Endodermal cell (in vitro differentiated cells): Measurements from ENCODE around the gene TPR. TPM values are rescaled to one million over a fixed set of nuclear protein-coding genes. Genes with fewer than 3 reads are reported as not detected.

Source experiments
- DNase-seq: peaks from one replicate; pipeline ENCODE4 v3.0.0-alpha.2; 2017
- H3K27ac ChIP-seq: 2 replicates; pipeline ENCODE4 v1.5.1; 2013; ENCODE audit warnings: mild to moderate bottlenecking, low read depth, low read length, moderate library complexity
- H3K27me3 ChIP-seq: 2 replicates; pipeline ENCODE4 v1.6.1; 2013; ENCODE audit warnings: mild to moderate bottlenecking, low read length, moderate library complexity; ENCODE audit not compliant: insufficient read depth, control insufficient read depth, poor library complexity, severe bottlenecking
- H3K36me3 ChIP-seq: 2 replicates; pipeline ENCODE4 v1.7.0; 2013; ENCODE audit warnings: mild to moderate bottlenecking, low read length, moderate library complexity; ENCODE audit not compliant: control insufficient read depth, insufficient read depth
- H3K4me1 ChIP-seq: one replicate; pipeline ENCODE4 v1.7.0; 2013; ENCODE audit warnings: low read length; ENCODE audit not compliant: control insufficient read depth, insufficient read depth
- H3K4me3 ChIP-seq: 2 replicates; pipeline ENCODE4 v1.5.1; 2013; ENCODE audit warnings: mild to moderate bottlenecking, low read length, moderate library complexity
- H3K9ac ChIP-seq: 2 replicates; pipeline ENCODE4 v1.6.1; 2013; ENCODE audit warnings: mild to moderate bottlenecking, low read length, moderate library complexity; ENCODE audit not compliant: poor library complexity, severe bottlenecking; ENCODE audit errors: extremely low read depth
- H3K9me3 ChIP-seq: 2 replicates; pipeline ENCODE4 v1.6.1; 2013; ENCODE audit warnings: mild to moderate bottlenecking, low read length, moderate library complexity; ENCODE audit not compliant: control insufficient read depth
- H3K27ac Mint-ChIP-seq: 2 replicates; pipeline ENCODE4 v1.8.0; 2020; ENCODE audit warnings: mixed read lengths
- H3K27me3 Mint-ChIP-seq: 2 replicates; pipeline ENCODE4 v1.8.0; 2021; ENCODE audit warnings: mild to moderate bottlenecking, mixed read lengths; ENCODE audit not compliant: insufficient read depth
- H3K36me3 Mint-ChIP-seq: 2 replicates; pipeline ENCODE4 v1.8.0; 2020; ENCODE audit warnings: low read depth, mixed read lengths
- H3K4me1 Mint-ChIP-seq: 2 replicates; pipeline ENCODE4 v1.8.0; 2020; ENCODE audit warnings: mixed read lengths
- H3K4me3 Mint-ChIP-seq: 2 replicates; pipeline ENCODE4 v1.8.0; 2020; ENCODE audit warnings: mild to moderate bottlenecking, moderate library complexity, mixed read lengths
- H3K9me3 Mint-ChIP-seq: 2 replicates; pipeline ENCODE4 v1.8.0; 2020; ENCODE audit warnings: mild to moderate bottlenecking, mixed read lengths
- CTCF ChIP-seq: fragments of 200-600 bp; sonication (generic); conservative IDR thresholded peaks from 2 replicates; pipeline ENCODE4 v1.5.0; 2021; ENCODE audit warnings: antibody characterized with exemption, mild to moderate bottlenecking
- WGBS, 2 experiments: methylation state at CpG; one replicate each; pipeline versions ENCODE4 v1.1.5 to v1.1.7; 2013; ENCODE audit warnings: missing lambda C conversion rate in 2 of 2, mixed read lengths in 1 of 2; ENCODE audit not compliant: insufficient coverage in 1 of 2, insufficient read length in 1 of 2; 5-methylcytosine and 5-hydroxymethylcytosine counted together
- total RNA-seq, 2 donors: library from RNA; stranded (reverse); fragmentation: NEBNext Ultra II Directional in 1 of 2; extraction: Animal tissue kit (Norgen Biotek cat#: 25700) in 1 of 2; gene quantifications; 2 replicates in 1 of 2; 3 replicates in 1 of 2; pipeline ENCODE4 v1.2.1, GENCODE V29; 2021

TPR gene
- total RNA-seq, 2 donors from 2014 or later = 120 to 124 TPM

DNA sequence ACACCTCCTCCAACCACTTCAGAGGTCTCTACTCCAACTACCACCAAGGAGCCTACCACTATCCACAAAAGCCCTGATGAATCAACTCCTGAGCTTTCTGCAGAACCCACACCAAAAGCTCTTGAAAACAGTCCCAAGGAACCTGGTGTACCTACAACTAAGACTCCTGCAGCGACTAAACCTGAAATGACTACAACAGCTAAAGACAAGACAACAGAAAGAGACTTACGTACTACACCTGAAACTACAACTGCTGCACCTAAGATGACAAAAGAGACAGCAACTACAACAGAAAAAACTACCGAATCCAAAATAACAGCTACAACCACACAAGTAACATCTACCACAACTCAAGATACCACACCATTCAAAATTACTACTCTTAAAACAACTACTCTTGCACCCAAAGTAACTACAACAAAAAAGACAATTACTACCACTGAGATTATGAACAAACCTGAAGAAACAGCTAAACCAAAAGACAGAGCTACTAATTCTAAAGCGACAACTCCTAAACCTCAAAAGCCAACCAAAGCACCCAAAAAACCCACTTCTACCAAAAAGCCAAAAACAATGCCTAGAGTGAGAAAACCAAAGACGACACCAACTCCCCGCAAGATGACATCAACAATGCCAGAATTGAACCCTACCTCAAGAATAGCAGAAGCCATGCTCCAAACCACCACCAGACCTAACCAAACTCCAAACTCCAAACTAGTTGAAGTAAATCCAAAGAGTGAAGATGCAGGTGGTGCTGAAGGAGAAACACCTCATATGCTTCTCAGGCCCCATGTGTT is 66.6 kb downstream of the TPR start:
- Mint-ChIP-seq H3K4me3 (no peak overlapping the region), H3K36me3 (peaks cover 8% of the 10 kb centered on the region), H3K27ac (no peak overlapping the region), H3K4me1 (peaks cover 10% of the 10 kb centered on the region), H3K9me3 (no peaks in the 10 kb centered on the region), H3K27me3 (no peaks in the 10 kb centered on the region)
- Histone ChIP-seq H3K27ac (no peak overlapping the region), H3K9ac (no peak overlapping the region), H3K9me3 (no peaks in the 10 kb centered on the region), H3K4me3 (no peak overlapping the region), H3K4me1 (no peaks in the 10 kb centered on the region), H3K27me3 (no peaks in the 10 kb centered on the region), H3K36me3 (peaks cover 31% of the 10 kb centered on the region)
- 95% methylated on average over 6 of the region's 6 CpGs; no CpG with 5 or more reads in 1 of the 2 experiments for WGBS, 2 experiments
- DNase-seq = no peak
- no peak for TF ChIP-seq CTCF

DNA sequence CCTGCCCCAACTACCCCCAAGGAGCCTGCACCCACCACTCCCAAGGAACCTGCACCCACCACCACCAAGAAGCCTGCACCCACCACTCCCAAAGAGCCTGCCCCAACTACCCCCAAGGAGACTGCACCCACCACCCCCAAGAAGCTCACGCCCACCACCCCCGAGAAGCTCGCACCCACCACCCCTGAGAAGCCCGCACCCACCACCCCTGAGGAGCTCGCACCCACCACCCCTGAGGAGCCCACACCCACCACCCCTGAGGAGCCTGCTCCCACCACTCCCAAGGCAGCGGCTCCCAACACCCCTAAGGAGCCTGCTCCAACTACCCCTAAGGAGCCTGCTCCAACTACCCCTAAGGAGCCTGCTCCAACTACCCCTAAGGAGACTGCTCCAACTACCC is 67.6 kb downstream of the TPR start:
- H3K4me1 Mint-ChIP-seq = peaks cover 12% of the 10 kb centered on the region
- no peak for TF ChIP-seq CTCF
- no peak overlapping the region for H3K27ac Mint-ChIP-seq
- no peak overlapping the region for H3K4me3 Mint-ChIP-seq
- H3K27me3 Mint-ChIP-seq = no peaks in the 10 kb centered on the region
- no peaks in the 10 kb centered on the region for H3K9me3 Mint-ChIP-seq
- H3K36me3 Mint-ChIP-seq = peaks cover 8% of the 10 kb centered on the region
- H3K9ac ChIP-seq = no peak overlapping the region
- 93% methylated on average over 4 of the region's 6 CpGs; no CpG with 5 or more reads in 1 of the 2 experiments for WGBS, 2 experiments
- peaks cover 3% of the 10 kb centered on the region for H3K4me1 ChIP-seq
- no peak for DNase-seq
- H3K27me3 ChIP-seq = no peaks in the 10 kb centered on the region
- peaks cover 21% of the 10 kb centered on the region for H3K36me3 ChIP-seq
- H3K27ac ChIP-seq = no peak overlapping the region
- no peak overlapping the region for H3K4me3 ChIP-seq
- H3K9me3 ChIP-seq = no peaks in the 10 kb centered on the region

DNA sequence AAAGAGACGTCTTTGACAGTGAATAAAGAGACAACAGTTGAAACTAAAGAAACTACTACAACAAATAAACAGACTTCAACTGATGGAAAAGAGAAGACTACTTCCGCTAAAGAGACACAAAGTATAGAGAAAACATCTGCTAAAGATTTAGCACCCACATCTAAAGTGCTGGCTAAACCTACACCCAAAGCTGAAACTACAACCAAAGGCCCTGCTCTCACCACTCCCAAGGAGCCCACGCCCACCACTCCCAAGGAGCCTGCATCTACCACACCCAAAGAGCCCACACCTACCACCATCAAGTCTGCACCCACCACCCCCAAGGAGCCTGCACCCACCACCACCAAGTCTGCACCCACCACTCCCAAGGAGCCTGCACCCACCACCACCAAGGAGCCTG is 68.5 kb downstream of the TPR start:
- Mint-ChIP-seq H3K27ac (no peak overlapping the region), H3K36me3 (peaks cover 5% of the 10 kb centered on the region), H3K4me1 (peaks cover 13% of the 10 kb centered on the region), H3K27me3 (no peaks in the 10 kb centered on the region), H3K9me3 (no peaks in the 10 kb centered on the region), H3K4me3 (no peak overlapping the region)
- H3K4me3 ChIP-seq = no peak overlapping the region
- H3K9ac ChIP-seq = no peak overlapping the region
- H3K27ac ChIP-seq = no peak overlapping the region
- no peak for TF ChIP-seq CTCF
- peaks cover 12% of the 10 kb centered on the region for H3K36me3 ChIP-seq
- no peak for DNase-seq
- no peaks in the 10 kb centered on the region for H3K27me3 ChIP-seq
- 88% methylated on average over 3 of the region's 3 CpGs; no CpG with 5 or more reads in 1 of the 2 experiments for WGBS, 2 experiments
- no peaks in the 10 kb centered on the region for H3K9me3 ChIP-seq
- peaks cover 3% of the 10 kb centered on the region for H3K4me1 ChIP-seq
